HL-60 (cell line): Measurements from ENCODE around the gene SECISBP2.

Source experiments
- CTCF ChIP-seq: IDR thresholded peaks from one replicate; pipeline ENCODE4 v1.5.1; 2011; ENCODE audit warnings: low read length, control low read depth, inconsistent platforms; ENCODE audit not compliant: insufficient read depth
- GABPA ChIP-seq: IDR thresholded peaks from 2 replicates; pipeline ENCODE4 v1.6.1; 2012; ENCODE audit warnings: low read depth
- POLR2AphosphoS5 ChIP-seq: IDR thresholded peaks from 2 replicates; pipeline ENCODE4 v1.6.1; 2012; ENCODE audit warnings: low read depth
- REST ChIP-seq: IDR thresholded peaks from 2 replicates; pipeline ENCODE4 v1.6.1; 2012; ENCODE audit warnings: low read depth; ENCODE audit not compliant: insufficient replicate concordance

GRCh38 chr9:89310475-89311345, 7.6 kb upstream of the SECISBP2 start, which contains the start of gene CKS2:
- TF ChIP-seq POLR2AphosphoS5 (peak; percentile 97), CTCF (no peak), GABPA (peak; percentile 79), REST (peak; percentile 73)
